Activated naive CD8-positive, alpha-beta T cell treated with anti-CD3 and anti-CD28 coated beads, Interleukin-2, amount 10 ng/mL, durations not matched to agents 7 days and 5 days (primary cell): Measurements from ENCODE around the gene CASP3. TPM values are rescaled to one million over a fixed set of nuclear protein-coding genes. Genes with fewer than 3 reads are reported as not detected.
A peak's percentile ranks its signal among the peaks of the same experiment; 100 is the strongest.

Experiments used
- ATAC-seq: fragments of 150-1000 bp; cut with Tn5 transposase; one replicate; pipeline ENCODE4 v1.10.0; 2021; ENCODE audit warnings: low read depth, moderate library complexity
- POLR2A ChIA-PET: fragments of 350-600 bp; sonication (Branson Sonifier 250); formaldehyde crosslinking; loops from one replicate; lab custom pipeline; 2021; ENCODE audit warnings: antibody characterized with exemption; lab: Charles Lee
- DNase-seq: peaks from one replicate; pipeline ENCODE4 v3.0.0; 2021
- H3K27ac Mint-ChIP-seq: one replicate; pipeline ENCODE4 v1.8.0; 2022; ENCODE audit warnings: mild to moderate bottlenecking, mixed read lengths
- H3K27me3 Mint-ChIP-seq: one replicate; pipeline ENCODE4 v1.8.0; 2022; ENCODE audit warnings: mild to moderate bottlenecking, moderate library complexity, mixed read lengths
- H3K36me3 Mint-ChIP-seq: one replicate; pipeline ENCODE4 v1.8.0; 2021; ENCODE audit warnings: mild to moderate bottlenecking, mixed read lengths
- H3K4me1 Mint-ChIP-seq: one replicate; pipeline ENCODE4 v1.8.0; 2021; ENCODE audit warnings: mixed read lengths
- H3K4me3 Mint-ChIP-seq: one replicate; pipeline ENCODE4 v1.8.0; 2022; ENCODE audit warnings: mild to moderate bottlenecking, moderate library complexity, mixed read lengths
- H3K9me3 Mint-ChIP-seq: one replicate; pipeline ENCODE4 v1.8.0; 2021; ENCODE audit warnings: mixed read lengths
- total RNA-seq, 2 experiments: library from RNA; stranded (reverse); gene quantifications; one replicate each; pipeline ENCODE4 v1.2.3, GENCODE V29; 2021

Gene CASP3
- total RNA-seq: 10 to 100 TPM; 45.3 to 49.8 TPM

DNA sequence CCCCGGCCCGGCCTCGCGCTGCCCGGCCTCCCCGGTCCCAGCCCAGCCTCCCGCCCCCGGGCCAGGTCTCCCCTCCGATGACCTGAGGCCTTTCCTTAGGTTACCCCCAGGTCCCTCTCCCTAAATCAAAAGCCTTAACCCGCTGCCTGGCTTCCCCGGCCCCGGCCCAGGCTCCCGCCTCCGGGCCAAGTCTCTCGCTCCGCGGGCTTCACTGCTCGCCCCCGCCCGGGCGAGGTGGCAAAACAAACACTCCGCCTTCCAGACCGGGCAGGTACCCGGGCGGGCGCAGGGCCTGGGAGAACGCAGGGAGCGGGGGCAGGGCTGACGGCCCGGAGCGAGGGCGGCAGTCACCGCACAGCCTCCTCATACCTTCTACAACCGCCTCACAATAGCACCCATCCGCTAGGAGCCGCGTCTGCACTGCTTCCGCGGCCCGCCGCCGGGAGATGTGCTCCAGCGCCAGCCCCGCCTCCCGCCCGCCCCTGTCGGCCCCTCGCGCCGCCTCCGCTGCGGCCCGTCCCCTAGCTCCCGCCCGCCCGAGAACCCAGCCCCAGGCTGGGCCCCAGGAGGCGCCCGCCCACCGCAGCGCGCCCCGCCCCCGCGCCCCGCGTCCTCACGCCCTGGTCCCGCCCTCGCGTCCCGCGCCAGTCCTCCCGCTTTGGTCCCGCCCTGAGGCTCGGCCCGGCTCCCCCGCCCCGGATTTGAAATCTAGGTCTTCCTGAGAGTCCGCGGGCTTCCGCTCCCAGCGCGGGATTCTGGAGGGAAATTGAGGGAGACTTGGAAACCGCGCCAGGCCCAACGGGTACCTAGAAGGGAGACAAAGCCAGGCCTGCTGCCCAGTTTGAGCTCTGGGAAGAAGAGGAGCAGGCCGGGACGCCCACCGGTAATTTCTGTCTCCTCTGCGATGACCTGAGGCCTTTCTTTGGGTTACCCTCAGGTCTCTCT lies at the start of gene CASP3, which contains the start of gene PRIMPOL:
TSS of gene CASP3 (minus strand) at position 422 of the 945 bp plus-strand sequence. CDS start 10,994 bp downstream, outside the sequence.
TSS of gene PRIMPOL (plus strand) at position 713 of the 945 bp plus-strand sequence. CDS start 7,403 bp downstream, outside the sequence.
- DNase-seq (peak; percentile 99), ATAC-seq (peak; percentile 89)
- Mint-ChIP-seq H3K4me3 (peak within 1 kb of the TSS; percentile 98), H3K9me3 (no peaks in the 10 kb centered on the region), H3K36me3 (peaks cover 30% of the 10 kb centered on the region), H3K27ac (peak within 1 kb of the TSS; percentile 96), H3K27me3 (no peaks in the 10 kb centered on the region), H3K4me1 (peaks cover 53% of the 10 kb centered on the region)
- POLR2A ChIA-PET: interaction anchor here (0.9 to 3.5 kb wide), 23 partner anchors 10 to 412 kb away, joined by 3 to 48 read pairs (median 4); partner anchors contain the start of genes CENPU and IRF2

DNA sequence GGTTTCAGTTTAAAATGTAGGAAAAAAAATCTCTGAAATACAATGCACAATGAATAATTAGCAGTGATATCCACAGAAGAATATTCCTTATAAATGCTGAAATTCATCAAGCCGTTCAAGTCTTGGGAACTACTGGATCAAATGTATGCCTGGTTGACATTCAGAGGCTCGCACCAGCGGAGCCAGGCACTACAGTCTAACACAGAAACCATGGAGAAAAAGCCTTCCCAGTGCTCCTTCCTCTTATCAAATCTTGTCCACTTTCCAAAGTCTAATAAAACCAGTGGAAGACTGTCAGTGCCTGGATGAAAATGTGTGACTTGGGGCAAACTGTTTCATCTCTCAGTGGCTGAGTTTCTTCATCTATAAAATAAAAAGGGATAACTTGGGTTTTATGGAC lies 48.7 kb upstream of the CASP3 start:
- Mint-ChIP-seq H3K27me3 (no peaks in the 10 kb centered on the region), H3K4me3 (no peak overlapping the region), H3K4me1 (no peaks in the 10 kb centered on the region), H3K36me3 (peaks cover 31% of the 10 kb centered on the region), H3K27ac (no peak overlapping the region), H3K9me3 (no peaks in the 10 kb centered on the region)
- DNase-seq (no peak), ATAC-seq (no peak)
- POLR2A ChIA-PET: interaction anchor here (1.1 to 1.2 kb wide), 2 partner anchors 21 to 30 kb away, joined by 3 read pairs; no protein-coding TSS in a partner anchor

DNA sequence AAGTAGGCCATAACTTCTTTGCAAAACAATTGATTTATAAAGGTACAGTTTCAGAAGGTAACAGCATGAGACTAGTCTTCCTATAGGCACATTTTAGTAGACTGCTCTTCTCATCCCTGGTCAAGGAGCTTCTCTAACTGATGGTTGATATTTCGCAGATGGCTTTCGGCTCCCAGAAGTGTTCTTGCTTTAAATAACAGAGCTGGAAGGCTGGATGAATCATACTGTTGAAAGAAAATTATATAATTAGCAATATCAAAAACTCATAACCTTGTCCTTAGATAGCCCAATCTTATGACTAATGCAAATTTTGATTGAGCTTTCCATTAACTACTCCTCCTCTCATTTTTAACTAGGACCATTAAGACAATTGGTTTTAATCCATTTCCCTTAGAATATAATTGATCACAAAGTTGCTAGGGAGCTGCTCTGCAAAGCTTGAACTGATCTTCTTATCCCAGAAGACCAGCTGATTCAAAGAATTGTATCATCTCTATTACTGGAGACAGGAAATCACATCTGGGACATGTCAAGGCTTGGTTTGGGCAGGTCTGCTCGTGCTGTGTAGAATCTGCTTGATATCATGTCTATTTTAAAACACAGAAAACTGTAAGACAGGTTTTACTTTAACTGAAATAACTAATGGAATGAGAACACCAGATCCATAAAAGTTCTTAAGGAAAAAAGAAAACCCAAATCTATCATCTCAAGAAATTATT lies 46.1 kb upstream of the CASP3 start:
- H3K4me3 Mint-ChIP-seq: no peak overlapping the region
- no peak for ATAC-seq
- no peaks in the 10 kb centered on the region for H3K4me1 Mint-ChIP-seq
- no peak overlapping the region for H3K27ac Mint-ChIP-seq
- H3K27me3 Mint-ChIP-seq: no peaks in the 10 kb centered on the region
- no peak for DNase-seq
- peaks cover 33% of the 10 kb centered on the region for H3K36me3 Mint-ChIP-seq
- POLR2A ChIA-PET: interaction anchor here (1.3 to 1.8 kb wide), 2 partner anchors 39 to 46 kb away, joined by 3 to 4 read pairs; partner anchors contain the start of genes CASP3, CENPU and PRIMPOL
- no peaks in the 10 kb centered on the region for H3K9me3 Mint-ChIP-seq

DNA sequence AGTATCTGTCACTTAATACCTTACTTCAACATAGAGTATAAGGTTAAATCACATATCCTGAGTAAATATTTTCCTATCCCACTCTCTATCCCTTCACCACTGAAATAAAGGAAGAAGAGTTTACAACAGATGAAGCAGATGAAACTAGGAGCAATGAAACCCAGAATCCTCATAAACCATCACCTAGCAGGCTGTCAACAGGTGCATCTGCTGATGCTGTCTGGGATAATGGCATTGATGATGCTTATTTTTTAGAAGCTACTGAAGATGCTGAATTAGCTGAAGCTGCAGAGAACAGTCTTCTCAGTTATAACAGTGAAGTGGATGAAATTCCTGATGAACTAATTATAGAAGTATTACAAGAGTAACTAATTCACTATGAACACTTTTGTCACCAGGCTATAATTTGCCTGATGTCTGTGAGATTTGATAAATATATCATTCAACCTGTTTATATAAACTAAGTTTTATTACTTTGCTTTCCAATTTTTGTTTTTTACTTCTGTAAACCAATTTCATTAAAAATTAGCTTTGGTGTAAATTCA lies 45.2 kb upstream of the CASP3 start:
- H3K9me3 Mint-ChIP-seq: no peaks in the 10 kb centered on the region
- H3K36me3 Mint-ChIP-seq: peaks cover 33% of the 10 kb centered on the region
- no peak overlapping the region for H3K4me3 Mint-ChIP-seq
- H3K27ac Mint-ChIP-seq: no peak overlapping the region
- no peak for DNase-seq
- POLR2A ChIA-PET: interaction anchor here (1.3 to 1.8 kb wide), 2 partner anchors 40 to 45 kb away, joined by 3 to 4 read pairs; partner anchors contain the start of genes CASP3, CENPU and PRIMPOL
- ATAC-seq: no peak
- no peaks in the 10 kb centered on the region for H3K4me1 Mint-ChIP-seq
- no peaks in the 10 kb centered on the region for H3K27me3 Mint-ChIP-seq

DNA sequence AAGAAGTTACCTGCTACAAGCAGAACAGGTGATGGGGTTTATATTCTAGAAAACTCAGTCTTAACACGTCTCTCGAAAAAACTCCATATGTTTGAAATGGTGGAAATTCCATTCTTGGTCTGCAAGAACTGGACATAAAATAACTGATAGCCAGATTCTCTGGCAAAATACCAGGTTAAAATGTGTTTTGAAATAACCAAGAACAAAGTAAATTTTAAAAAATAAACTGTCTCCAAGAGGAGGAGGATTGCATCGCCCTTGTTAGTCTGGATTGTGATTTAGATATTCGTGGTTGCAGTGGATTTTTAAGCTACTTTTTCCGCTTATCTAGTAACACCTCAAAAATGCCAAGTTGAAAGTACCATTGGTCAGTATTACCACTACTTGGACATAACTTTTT lies 43.8 kb upstream of the CASP3 start:
- POLR2A ChIA-PET: no interaction called here
- H3K27me3 Mint-ChIP-seq: no peaks in the 10 kb centered on the region
- DNase-seq (no peak), ATAC-seq (no peak)
- peaks cover 32% of the 10 kb centered on the region for H3K36me3 Mint-ChIP-seq
- no peak overlapping the region for H3K27ac Mint-ChIP-seq
- H3K4me1 Mint-ChIP-seq: no peaks in the 10 kb centered on the region
- H3K9me3 Mint-ChIP-seq: no peaks in the 10 kb centered on the region
- no peak overlapping the region for H3K4me3 Mint-ChIP-seq

DNA sequence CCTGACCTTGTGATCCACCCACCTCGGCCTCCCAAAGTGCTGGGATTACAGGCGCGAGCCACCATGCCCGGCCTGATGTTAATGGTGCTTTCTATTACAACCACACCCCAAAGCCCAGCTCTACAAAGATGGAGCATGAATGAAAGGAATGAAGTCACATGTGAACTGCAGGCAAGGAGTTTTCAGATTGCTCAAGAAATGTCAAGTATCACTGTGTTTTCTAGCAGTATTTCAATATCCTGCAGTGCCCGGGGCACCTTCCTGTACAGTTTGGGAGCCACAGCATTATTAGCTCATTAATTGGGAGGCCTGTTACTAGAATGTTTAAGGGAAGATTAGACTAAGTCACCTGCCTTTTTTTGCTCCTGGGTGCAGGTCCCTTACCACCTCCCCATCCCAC lies 40.4 kb upstream of the CASP3 start:
- H3K4me1 Mint-ChIP-seq: peaks cover 8% of the 10 kb centered on the region
- H3K36me3 Mint-ChIP-seq: peaks cover 24% of the 10 kb centered on the region
- no peaks in the 10 kb centered on the region for H3K27me3 Mint-ChIP-seq
- POLR2A ChIA-PET: no interaction called here
- no peak for DNase-seq
- no peaks in the 10 kb centered on the region for H3K9me3 Mint-ChIP-seq
- no peak overlapping the region for H3K4me3 Mint-ChIP-seq
- H3K27ac Mint-ChIP-seq: no peak overlapping the region
- ATAC-seq: no peak

DNA sequence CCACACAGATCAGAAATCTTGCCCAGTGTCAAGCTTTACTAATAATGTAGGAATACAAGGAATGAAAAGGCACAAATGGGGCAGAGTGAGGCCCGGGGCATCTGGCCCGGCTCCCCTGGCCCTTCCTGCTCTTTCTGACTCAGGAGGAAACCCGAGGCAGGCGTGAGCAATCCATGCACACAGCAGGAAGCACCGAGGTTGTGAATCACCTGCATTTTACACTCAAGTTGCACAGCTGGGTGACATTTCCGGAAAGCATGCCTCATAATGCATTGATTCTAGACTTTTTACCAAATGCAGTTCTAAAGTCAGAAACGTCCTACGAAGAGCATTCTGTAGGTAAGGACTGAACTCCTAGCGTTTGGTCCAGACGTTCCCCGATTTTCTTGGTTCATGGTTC lies 39.2 kb upstream of the CASP3 start:
- POLR2A ChIA-PET: interaction anchor here (0.7 kb wide), 1 partner anchor 40 kb away, joined by 3 read pairs; no protein-coding TSS in a partner anchor
- Mint-ChIP-seq H3K9me3 (no peaks in the 10 kb centered on the region), H3K27ac (no peak overlapping the region), H3K27me3 (no peaks in the 10 kb centered on the region), H3K36me3 (peaks cover 24% of the 10 kb centered on the region), H3K4me3 (no peak overlapping the region), H3K4me1 (peaks cover 11% of the 10 kb centered on the region)
- ATAC-seq (no peak), DNase-seq (no peak)

DNA sequence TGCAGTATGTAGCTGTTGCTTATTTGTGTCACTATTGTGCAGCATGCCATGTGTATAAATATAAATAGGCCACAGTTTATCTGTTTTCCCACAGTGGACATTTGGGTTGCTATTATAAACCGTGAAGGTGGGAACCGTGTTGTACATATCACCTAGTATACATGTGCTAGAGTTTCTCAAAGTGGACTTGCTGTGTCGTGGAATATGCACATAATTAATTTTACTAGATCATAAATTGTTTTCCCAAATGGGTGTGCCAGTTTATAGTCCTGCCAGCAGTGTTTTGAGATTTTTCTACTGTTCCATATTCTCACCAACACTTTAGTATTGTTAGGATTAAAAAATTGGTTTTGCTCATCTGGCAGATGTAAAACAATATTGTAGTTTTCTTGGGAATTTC lies 38.8 kb upstream of the CASP3 start:
- H3K4me1 Mint-ChIP-seq: peaks cover 11% of the 10 kb centered on the region
- no peaks in the 10 kb centered on the region for H3K27me3 Mint-ChIP-seq
- DNase-seq: no peak
- no peak for ATAC-seq
- POLR2A ChIA-PET: interaction anchor here (0.7 kb wide), 1 partner anchor 41 kb away, joined by 3 read pairs; no protein-coding TSS in a partner anchor
- no peak overlapping the region for H3K27ac Mint-ChIP-seq
- peaks cover 24% of the 10 kb centered on the region for H3K36me3 Mint-ChIP-seq
- H3K4me3 Mint-ChIP-seq: no peak overlapping the region
- no peaks in the 10 kb centered on the region for H3K9me3 Mint-ChIP-seq

DNA sequence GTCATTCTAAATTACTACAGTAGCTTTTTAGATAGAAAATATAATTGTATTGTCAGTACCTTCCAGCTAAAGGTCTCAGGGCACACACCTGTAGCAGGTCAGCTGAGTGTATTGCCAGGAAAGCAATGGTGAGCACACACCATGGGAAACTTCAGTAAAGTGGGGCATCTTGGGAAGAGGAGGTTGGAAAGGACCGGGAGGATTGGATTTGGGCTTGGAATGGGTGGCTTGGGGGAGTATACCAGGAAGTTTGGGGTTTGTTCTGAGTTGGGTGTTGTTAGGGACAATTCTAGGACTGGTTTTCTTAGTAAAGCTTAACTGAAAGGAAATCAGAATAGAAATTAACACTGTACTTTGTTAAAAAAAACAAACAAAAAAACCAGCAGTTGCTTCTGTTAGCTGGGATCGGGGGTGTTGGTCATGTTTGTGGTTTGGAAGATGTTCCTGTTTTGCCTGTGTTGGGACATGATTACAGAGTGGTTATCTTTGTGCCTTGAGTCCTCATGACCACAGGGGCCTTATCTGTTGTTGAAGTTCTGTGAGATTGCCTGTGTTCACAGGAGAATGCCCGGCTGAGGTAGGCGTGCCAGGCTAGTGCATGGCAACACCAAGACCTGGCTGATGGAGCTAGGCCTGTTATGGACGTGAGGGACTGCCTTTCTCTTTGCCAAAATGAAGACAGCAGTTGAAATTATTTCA lies 35.4 kb upstream of the CASP3 start:
- H3K4me3 Mint-ChIP-seq: peak overlapping the region; percentile 33
- H3K36me3 Mint-ChIP-seq: peaks cover 16% of the 10 kb centered on the region
- ATAC-seq (no peak), DNase-seq (no peak)
- POLR2A ChIA-PET: interaction anchor here (0.6 kb wide), 1 partner anchor 36 kb away, joined by 4 read pairs; the partner anchor contains the start of gene CASP3
- H3K27me3 Mint-ChIP-seq: no peaks in the 10 kb centered on the region
- H3K9me3 Mint-ChIP-seq: no peaks in the 10 kb centered on the region
- peaks cover 11% of the 10 kb centered on the region for H3K4me1 Mint-ChIP-seq
- peak overlapping the region; percentile 64 for H3K27ac Mint-ChIP-seq

DNA sequence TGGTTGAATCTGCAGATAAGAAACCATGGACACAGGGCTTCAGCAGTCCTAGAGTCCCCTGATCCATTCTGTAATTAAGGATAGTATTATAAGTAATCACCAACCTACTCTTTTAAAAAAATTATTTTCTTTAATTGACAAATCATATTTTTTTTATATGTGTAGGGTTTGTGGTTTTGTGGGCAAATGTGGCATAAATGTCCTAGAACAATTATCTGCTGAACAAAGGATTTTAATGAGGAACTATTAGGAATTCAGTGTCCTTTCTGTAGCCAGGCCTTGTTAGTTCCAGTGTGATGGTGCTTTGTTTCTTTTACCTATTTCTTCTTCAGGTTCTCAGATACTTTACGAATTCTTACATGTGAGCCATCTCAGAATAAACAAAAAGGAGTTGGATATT lies 32.7 kb upstream of the CASP3 start:
- no peak overlapping the region for H3K4me3 Mint-ChIP-seq
- no peak overlapping the region for H3K27ac Mint-ChIP-seq
- no peaks in the 10 kb centered on the region for H3K27me3 Mint-ChIP-seq
- H3K36me3 Mint-ChIP-seq: peaks cover 11% of the 10 kb centered on the region
- H3K9me3 Mint-ChIP-seq: no peaks in the 10 kb centered on the region
- H3K4me1 Mint-ChIP-seq: peaks cover 11% of the 10 kb centered on the region
- POLR2A ChIA-PET: no interaction called here
- ATAC-seq: no peak
- no peak for DNase-seq

DNA sequence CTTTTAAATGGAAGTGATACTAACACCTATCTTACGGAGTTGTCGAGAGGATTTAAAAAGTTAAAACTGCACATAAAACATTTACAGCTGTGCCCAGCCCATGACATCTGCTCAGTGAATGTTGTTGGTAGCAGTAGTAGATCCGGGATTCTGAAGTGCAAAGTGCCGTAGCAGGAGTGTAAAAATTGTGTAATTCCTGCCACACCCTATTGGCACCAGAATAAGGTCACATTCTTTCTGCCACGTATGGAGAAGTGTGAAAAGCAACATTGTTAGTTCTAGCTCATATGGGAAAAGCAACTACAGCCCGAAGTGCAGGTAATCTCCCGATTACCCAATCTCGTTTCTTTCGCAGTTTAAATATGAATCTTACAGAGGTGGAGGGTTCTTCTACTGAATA lies 31.5 kb upstream of the CASP3 start:
- H3K27me3 Mint-ChIP-seq: no peaks in the 10 kb centered on the region
- H3K36me3 Mint-ChIP-seq: peaks cover 11% of the 10 kb centered on the region
- no peak overlapping the region for H3K27ac Mint-ChIP-seq
- POLR2A ChIA-PET: no interaction called here
- ATAC-seq (no peak), DNase-seq (no peak)
- H3K4me3 Mint-ChIP-seq: no peak overlapping the region
- peaks cover 11% of the 10 kb centered on the region for H3K4me1 Mint-ChIP-seq
- no peaks in the 10 kb centered on the region for H3K9me3 Mint-ChIP-seq

DNA sequence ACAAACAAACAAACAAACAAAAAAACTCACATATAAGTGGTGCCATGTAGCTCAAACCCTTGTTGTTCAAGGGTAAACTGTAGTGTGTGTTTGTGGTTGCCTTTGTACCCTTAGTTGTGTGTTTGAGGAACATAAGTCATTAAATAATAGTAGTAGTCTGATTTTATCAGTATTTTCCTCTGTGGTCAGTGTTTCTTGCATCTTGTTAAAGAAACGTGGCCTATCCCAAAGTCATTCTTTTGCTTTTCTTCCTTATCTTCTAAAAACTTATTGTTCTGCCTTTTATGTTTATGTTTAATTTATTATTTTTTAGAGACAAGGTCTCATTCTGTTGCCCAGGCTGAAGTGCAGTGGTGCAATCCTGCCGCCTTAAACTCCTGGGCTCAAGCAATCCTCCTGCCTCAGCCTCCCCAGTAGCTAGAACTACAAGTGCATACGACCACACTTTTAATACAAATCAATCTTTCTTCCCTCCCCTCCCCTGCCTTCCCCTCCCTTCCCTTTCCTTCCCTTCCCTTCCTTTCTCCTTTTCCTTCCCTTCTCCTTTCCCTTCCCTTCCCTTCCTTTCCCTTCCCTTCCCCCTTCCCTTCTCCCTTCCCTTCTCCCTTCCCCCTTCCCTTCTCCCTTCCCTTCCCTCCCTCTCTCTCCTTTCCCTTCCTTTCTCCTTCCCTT lies 26.7 kb upstream of the CASP3 start:
- DNase-seq (no peak), ATAC-seq (no peak)
- Mint-ChIP-seq H3K4me3 (no peak overlapping the region), H3K9me3 (no peaks in the 10 kb centered on the region), H3K27ac (no peak overlapping the region), H3K27me3 (no peaks in the 10 kb centered on the region), H3K4me1 (no peaks in the 10 kb centered on the region), H3K36me3 (peaks cover 22% of the 10 kb centered on the region)
- POLR2A ChIA-PET: no interaction called here
